HG02759 (cell line): Measurements from ENCODE around the gene APMAP.

Experiments used
- ATAC-seq: cut with Tn5 transposase; IDR thresholded peaks from one replicate; pipeline ENCODE4 v1.9.1; 2021; ENCODE audit warnings: mild to moderate bottlenecking, moderate library complexity; ENCODE audit not compliant: unreplicated experiment

The APMAP gene

DNA sequence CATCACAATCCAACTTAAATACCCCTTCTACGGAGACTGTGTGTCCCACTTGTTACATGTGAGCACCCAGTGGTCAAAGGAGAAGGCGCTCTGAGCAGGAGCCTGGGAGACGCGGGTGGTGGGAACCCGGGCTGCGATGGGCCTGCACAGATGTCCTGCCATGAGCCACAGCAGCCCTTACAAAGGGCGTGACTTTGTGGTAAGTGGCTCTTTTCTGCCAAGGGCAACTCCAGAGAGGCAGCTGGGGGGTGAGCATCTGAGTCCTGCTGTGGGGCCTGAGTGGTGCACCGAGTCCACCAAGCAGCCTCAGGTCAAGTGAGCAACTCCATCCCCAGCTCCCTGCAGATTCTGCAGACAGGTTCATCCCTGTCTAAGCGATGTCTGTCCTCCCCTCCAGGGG lies 77.1 kb downstream of the APMAP start:
- ATAC-seq, result no peak

DNA sequence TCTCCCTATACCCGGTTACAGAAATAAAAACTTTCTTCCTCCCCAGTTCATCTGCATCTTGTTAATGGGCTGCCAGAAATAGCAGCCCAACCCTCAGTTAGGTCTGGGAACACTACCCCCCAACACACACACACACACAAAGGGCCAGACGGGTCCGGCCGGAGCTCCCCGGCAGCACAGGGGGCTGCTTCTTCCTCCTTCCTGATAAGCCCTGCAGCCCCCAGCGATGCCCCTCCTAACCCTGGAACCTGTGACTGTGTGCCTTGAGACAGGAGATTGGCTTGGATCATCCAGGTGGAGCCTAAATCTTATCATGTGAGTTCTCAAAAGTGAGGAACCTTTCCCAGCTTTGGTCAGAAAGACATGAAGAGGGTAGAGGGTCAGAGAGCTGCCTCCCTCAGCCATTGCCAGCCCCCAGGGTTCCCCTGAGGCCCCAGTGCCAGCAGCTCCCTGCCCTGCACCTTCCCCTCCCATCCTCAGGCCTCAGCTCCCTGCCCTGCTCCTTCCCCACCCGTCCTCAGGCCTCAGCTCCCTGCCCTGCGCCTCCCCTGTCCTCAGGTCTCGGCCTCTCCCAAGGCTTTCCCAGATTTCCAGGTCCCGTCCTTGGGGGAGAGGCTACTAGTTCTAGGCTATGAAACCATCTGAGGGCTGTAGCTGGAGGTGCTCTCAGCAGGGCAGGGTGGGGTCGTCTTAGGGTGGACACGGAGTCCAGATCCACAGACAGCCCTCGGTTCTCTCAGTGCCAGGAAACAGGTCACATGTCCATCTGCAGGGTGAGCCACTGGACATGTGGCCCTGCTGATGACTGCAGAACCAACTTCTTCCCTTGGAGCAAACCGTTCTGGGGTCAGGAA lies 77.9 kb downstream of the APMAP start:
- ATAC-seq, result no peak

GRCh38 chr20:24913076-24913628 lies 79.4 kb downstream of the APMAP start:
- no peak for ATAC-seq
